SJCRH30 (cell line): ENCODE data around the gene PTBP3. TPM values are rescaled to one million over a fixed set of nuclear protein-coding genes. Genes with fewer than 3 reads are reported as not detected.

Source experiments
- DNase-seq, 2 experiments: peaks; one replicate each; pipeline ENCODE4 v3.0.0-alpha.2; 2015 to 2020
- H3K27ac ChIP-seq: fragments of 250-450 bp; sonication (Bioruptor Pico); 2 replicates; pipeline ENCODE4 v1.5.1; 2020; ENCODE audit warnings: mild to moderate bottlenecking, moderate library complexity
- H3K27me3 ChIP-seq: fragments of 250-450 bp; sonication (Bioruptor Pico); 2 replicates; pipeline ENCODE4 v1.5.1; 2020; ENCODE audit warnings: mild to moderate bottlenecking, moderate library complexity
- H3K36me3 ChIP-seq: fragments of 250-450 bp; sonication (Bioruptor Pico); 2 replicates; pipeline ENCODE4 v1.5.1; 2020; ENCODE audit warnings: mild to moderate bottlenecking, moderate library complexity
- H3K4me1 ChIP-seq: fragments of 250-450 bp; sonication (Bioruptor Pico); 2 replicates; pipeline ENCODE4 v1.5.1; 2020; ENCODE audit warnings: mild to moderate bottlenecking, moderate library complexity
- H3K4me3 ChIP-seq: fragments of 250-450 bp; sonication (Bioruptor Pico); 2 replicates; pipeline ENCODE4 v1.5.1; 2020; ENCODE audit warnings: mild to moderate bottlenecking, moderate library complexity
- H3K9me3 ChIP-seq: fragments of 250-450 bp; sonication (Bioruptor Pico); replicated peaks from 2 replicates; pipeline ENCODE4 v1.5.1; 2020; ENCODE audit warnings: mild to moderate bottlenecking, moderate library complexity
- total RNA-seq: library from RNA; depleted of rRNA; stranded (reverse); fragments of >200 nt; shearing (Covaris generic); gene quantifications from 2 replicates; pipeline ENCODE4 v1.2.3, GENCODE V29; 2014

PTBP3 gene
- total RNA-seq, 1 experiment from 2014 or later: 73.0 TPM

- Histone ChIP-seq H3K27me3 (no peaks in the 10 kb centered on the region), H3K4me3 (no peak overlapping the region), H3K27ac (no peak overlapping the region), H3K36me3 (no peaks in the 10 kb centered on the region), H3K4me1 (no peaks in the 10 kb centered on the region), H3K9me3 (no peaks in the 10 kb centered on the region; the same call in 1 of the 2 replicates)
- no peak for DNase-seq
These were observed 15.0 kb upstream of the PTBP3 start for GRCh38 chr9:112348257-112349007.

- Histone ChIP-seq H3K9me3 (no peaks in the 10 kb centered on the region; the same call in 1 of the 2 replicates), H3K36me3 (no peaks in the 10 kb centered on the region), H3K27ac (no peak overlapping the region), H3K4me3 (no peak overlapping the region), H3K4me1 (peaks cover 8% of the 10 kb centered on the region; the same call in 1 of the 2 replicates), H3K27me3 (no peaks in the 10 kb centered on the region)
- DNase-seq: no peak
These were observed 8.3 kb upstream of the PTBP3 start for GRCh38 chr9:112341730-112342129.

- no peak for DNase-seq
- peaks cover 8% of the 10 kb centered on the region for H3K4me1 ChIP-seq
- no peaks in the 10 kb centered on the region for H3K27me3 ChIP-seq
- no peak overlapping the region for H3K4me3 ChIP-seq
- no peaks in the 10 kb centered on the region; the same call in 1 of the 2 replicates for H3K9me3 ChIP-seq
- H3K27ac ChIP-seq: no peak overlapping the region
- H3K36me3 ChIP-seq: no peaks in the 10 kb centered on the region
These were observed 6.5 kb upstream of the PTBP3 start for GRCh38 chr9:112339886-112340285.

GRCh38 chr9:112338561-112338960 lies 5.1 kb upstream of the PTBP3 start:
- no peak overlapping the region for H3K27ac ChIP-seq
- H3K9me3 ChIP-seq: no peaks in the 10 kb centered on the region
- H3K36me3 ChIP-seq: no peaks in the 10 kb centered on the region
- no peak overlapping the region for H3K4me3 ChIP-seq
- no peak for DNase-seq
- H3K27me3 ChIP-seq: no peaks in the 10 kb centered on the region
- peaks cover 11% of the 10 kb centered on the region for H3K4me1 ChIP-seq

GRCh38 chr9:112337547-112337946 lies 4.1 kb upstream of the PTBP3 start:
- Histone ChIP-seq H3K4me1 (peaks cover 11% of the 10 kb centered on the region), H3K36me3 (no peaks in the 10 kb centered on the region), H3K9me3 (no peaks in the 10 kb centered on the region), H3K4me3 (no peak overlapping the region), H3K27ac (no peak overlapping the region), H3K27me3 (no peaks in the 10 kb centered on the region)
- DNase-seq: no peak

- H3K9me3 ChIP-seq: no peaks in the 10 kb centered on the region
- H3K36me3 ChIP-seq: no peaks in the 10 kb centered on the region
- H3K4me1 ChIP-seq: peaks cover 11% of the 10 kb centered on the region; the same call in 1 of the 2 replicates
- H3K4me3 ChIP-seq: peak overlapping the region; percentile 68
- DNase-seq: peak in 1 of 2 experiments; percentile 42
- H3K27ac ChIP-seq: peak overlapping the region; percentile 63
- H3K27me3 ChIP-seq: no peaks in the 10 kb centered on the region
These were observed 1.0 kb upstream of the PTBP3 start for GRCh38 chr9:112334432-112334841.

GRCh38 chr9:112333639-112334431 lies 416 bp upstream of the PTBP3 start:
- no peaks in the 10 kb centered on the region for H3K9me3 ChIP-seq
- peak overlapping the region; percentile 75 for H3K27ac ChIP-seq
- peaks cover 11% of the 10 kb centered on the region; the same call in 1 of the 2 replicates for H3K4me1 ChIP-seq
- H3K36me3 ChIP-seq: no peaks in the 10 kb centered on the region
- H3K4me3 ChIP-seq: peak overlapping the region; percentile 96
- peak; percentile 96 to 97 for DNase-seq
- no peaks in the 10 kb centered on the region for H3K27me3 ChIP-seq

GRCh38 chr9:112332674-112332976 lies 794 bp downstream of the PTBP3 start:
- no peaks in the 10 kb centered on the region for H3K27me3 ChIP-seq
- DNase-seq: no peak
- peak overlapping the region; percentile 96 for H3K4me3 ChIP-seq
- peak overlapping the region; percentile 75 for H3K27ac ChIP-seq
- H3K4me1 ChIP-seq: peaks cover 11% of the 10 kb centered on the region; the same call in 1 of the 2 replicates
- no peaks in the 10 kb centered on the region for H3K36me3 ChIP-seq
- H3K9me3 ChIP-seq: no peaks in the 10 kb centered on the region

- no peak for DNase-seq
- peaks cover 11% of the 10 kb centered on the region; the same call in 1 of the 2 replicates for H3K4me1 ChIP-seq
- no peaks in the 10 kb centered on the region for H3K27me3 ChIP-seq
- peak overlapping the region; percentile 75 for H3K27ac ChIP-seq
- H3K4me3 ChIP-seq: peak overlapping the region; percentile 96
- no peaks in the 10 kb centered on the region for H3K9me3 ChIP-seq
- no peaks in the 10 kb centered on the region for H3K36me3 ChIP-seq
These were observed 1.2 kb downstream of the PTBP3 start for GRCh38 chr9:112332214-112332613.

- Histone ChIP-seq H3K9me3 (no peaks in the 10 kb centered on the region), H3K4me1 (peaks cover 14% of the 10 kb centered on the region), H3K36me3 (no peaks in the 10 kb centered on the region), H3K27ac (peak overlapping the region; percentile 75; the same call in 1 of the 2 replicates), H3K4me3 (peak overlapping the region; percentile 96), H3K27me3 (no peaks in the 10 kb centered on the region)
- peak in 1 of 2 experiments; percentile 38 for DNase-seq
These were observed 1.8 kb downstream of the PTBP3 start for GRCh38 chr9:112331674-112331952.

GRCh38 chr9:112328545-112328944 lies 4.9 kb downstream of the PTBP3 start:
- peaks cover 22% of the 10 kb centered on the region for H3K4me1 ChIP-seq
- H3K36me3 ChIP-seq: no peaks in the 10 kb centered on the region; the same call in 1 of the 2 replicates
- H3K27ac ChIP-seq: no peak overlapping the region
- H3K4me3 ChIP-seq: no peak overlapping the region
- peaks cover 3% of the 10 kb centered on the region; the same call in 1 of the 2 replicates for H3K9me3 ChIP-seq
- no peak for DNase-seq
- H3K27me3 ChIP-seq: no peaks in the 10 kb centered on the region

- no peak for DNase-seq
- no peak overlapping the region for H3K4me3 ChIP-seq
- peaks cover 3% of the 10 kb centered on the region; the same call in 1 of the 2 replicates for H3K9me3 ChIP-seq
These were observed 5.5 kb downstream of the PTBP3 start for GRCh38 chr9:112327718-112328450.

GRCh38 chr9:112326194-112326593 lies 7.2 kb downstream of the PTBP3 start:
- DNase-seq: peak; percentile 74 to 86
- H3K27ac ChIP-seq: peak overlapping the region; percentile 27

More at GRCh38 chr9:112327718-112328450, 5.5 kb downstream of the PTBP3 start:
- H3K36me3 ChIP-seq: no peaks in the 10 kb centered on the region; the same call in 1 of the 2 replicates
- H3K27me3 ChIP-seq: no peaks in the 10 kb centered on the region
- no peak overlapping the region for H3K27ac ChIP-seq
- peaks cover 22% of the 10 kb centered on the region for H3K4me1 ChIP-seq

GRCh38 chr9:112325600-112325999 lies 7.8 kb downstream of the PTBP3 start:
- Histone ChIP-seq H3K4me1 (peaks cover 20% of the 10 kb centered on the region), H3K36me3 (no peaks in the 10 kb centered on the region; the same call in 1 of the 2 replicates), H3K27me3 (no peaks in the 10 kb centered on the region), H3K9me3 (peaks cover 3% of the 10 kb centered on the region; the same call in 1 of the 2 replicates), H3K4me3 (no peak overlapping the region), H3K27ac (peak overlapping the region; percentile 27)
- DNase-seq: no peak

More at GRCh38 chr9:112326194-112326593, 7.2 kb downstream of the PTBP3 start:
- Histone ChIP-seq H3K36me3 (no peaks in the 10 kb centered on the region; the same call in 1 of the 2 replicates), H3K4me1 (peaks cover 22% of the 10 kb centered on the region), H3K4me3 (no peak overlapping the region), H3K27me3 (no peaks in the 10 kb centered on the region), H3K9me3 (peaks cover 3% of the 10 kb centered on the region; the same call in 1 of the 2 replicates)
